GM23248 (cell line): Measurements from ENCODE around the gene IGF1R. TPM values are rescaled to one million over a fixed set of nuclear protein-coding genes. Genes with fewer than 3 reads are reported as not detected.
"Not testable (repeated sequence)": the region's sequence is repeated elsewhere in the genome, so short reads cannot be mapped to it uniquely, and the experiment has no call there.

ENCODE experiments used
- DNase-seq: peaks from one replicate; pipeline ENCODE4 v3.0.0-alpha.2; 2015
- H2AFZ ChIP-seq: fragments of 200-600 bp; sonication (generic); 2 replicates; pipeline ENCODE4 v1.6.1; 2016; ENCODE audit warnings: antibody characterized with exemption
- H3F3A ChIP-seq: fragments of 200-600 bp; sonication (generic); 2 replicates; pipeline ENCODE4 v1.6.1; 2016; ENCODE audit warnings: mild to moderate bottlenecking, antibody characterized with exemption, mixed run types; ENCODE audit not compliant: insufficient read depth
- H3K27ac ChIP-seq: fragments of 200-600 bp; sonication (generic); 2 replicates; pipeline ENCODE4 v1.5.1; 2016; ENCODE audit warnings: mild to moderate bottlenecking
- H3K27me3 ChIP-seq: fragments of 200-600 bp; sonication (generic); replicated peaks from 2 replicates; pipeline ENCODE4 v1.6.1; 2016; ENCODE audit warnings: mild to moderate bottlenecking; ENCODE audit not compliant: insufficient read depth
- H3K36me3 ChIP-seq: fragments of 200-600 bp; sonication (generic); 2 replicates; pipeline ENCODE4 v1.6.1; 2016; ENCODE audit warnings: low read depth, mild to moderate bottlenecking
- H3K4me1 ChIP-seq: fragments of 200-600 bp; sonication (generic); 2 replicates; pipeline ENCODE4 v1.6.1; 2016; ENCODE audit warnings: mild to moderate bottlenecking; ENCODE audit not compliant: insufficient read depth
- H3K4me2 ChIP-seq: fragments of 200-600 bp; sonication (generic); one replicate; pipeline ENCODE4 v1.6.1; 2016; ENCODE audit warnings: mild to moderate bottlenecking; ENCODE audit not compliant: unreplicated experiment
- H3K4me3 ChIP-seq: fragments of 200-600 bp; sonication (generic); 2 replicates; pipeline ENCODE4 v1.5.1; 2016; ENCODE audit warnings: mild to moderate bottlenecking
- H3K79me2 ChIP-seq: fragments of 200-600 bp; sonication (generic); 2 replicates; pipeline ENCODE4 v1.6.1; 2016; ENCODE audit warnings: mild to moderate bottlenecking; ENCODE audit not compliant: insufficient read depth
- H3K9ac ChIP-seq: fragments of 200-600 bp; sonication (generic); 2 replicates; pipeline ENCODE4 v1.6.1; 2016; ENCODE audit warnings: mild to moderate bottlenecking
- H3K9me2 ChIP-seq: fragments of 200-600 bp; sonication (generic); 2 replicates; pipeline ENCODE4 v1.6.1; 2016; ENCODE audit warnings: mixed run types, mild to moderate bottlenecking, moderate library complexity; ENCODE audit not compliant: insufficient read depth
- H3K9me3 ChIP-seq: fragments of 200-600 bp; sonication (generic); one replicate; pipeline ENCODE4 v1.6.1; 2017; ENCODE audit warnings: low read depth
- H4K20me1 ChIP-seq: fragments of 200-600 bp; sonication (generic); 2 replicates; pipeline ENCODE4 v1.6.0; 2016; ENCODE audit not compliant: insufficient read depth
- EZH2 ChIP-seq: fragments of 200-600 bp; sonication (generic); IDR thresholded peaks from 2 replicates; pipeline ENCODE4 v1.6.1; 2018; ENCODE audit warnings: antibody characterized with exemption, mild to moderate bottlenecking; ENCODE audit not compliant: insufficient read depth, poor library complexity, severe bottlenecking
- EZH2phosphoT487 ChIP-seq: fragments of 200-600 bp; sonication (generic); IDR thresholded peaks from 2 replicates; pipeline ENCODE4 v1.6.1; 2018; ENCODE audit warnings: antibody characterized with exemption, moderate library complexity, mild to moderate bottlenecking, low read depth; ENCODE audit not compliant: insufficient read depth
- WGBS, 2 experiments: methylation state at CpG; one replicate each; pipeline ENCODE4 v1.1.6; 2015 to 2017; ENCODE audit warnings: low lambda C conversion rate in 2 of 2, low coverage in 1 of 2; ENCODE audit errors: missing lambda C conversion rate in 2 of 2; 5-methylcytosine and 5-hydroxymethylcytosine counted together
- in situ Hi-C: fragments of 300-500 bp; cut with MboI; formaldehyde crosslinking; loops from 2 replicates; pipeline ENCODE4 v1.15.0; 2020
- polyA plus RNA-seq: library from polyadenylated mRNA; unstranded; fragments of >200 nt; fragmentation: Nextera tagmentation; extraction: Ambion mirVana; gene quantifications from 2 replicates; pipeline ENCODE4 v1.2.1, GENCODE V29; 2016
- total RNA-seq: library from RNA; depleted of rRNA; stranded (reverse); fragments of >200 nt; shearing (Covaris generic); gene quantifications from 2 replicates; pipeline ENCODE4 v1.2.3, GENCODE V29; 2014

Gene IGF1R
- total and polyA plus RNA-seq, 2 experiments from 2014 or later = 22.0 to 48.6 TPM

DNA sequence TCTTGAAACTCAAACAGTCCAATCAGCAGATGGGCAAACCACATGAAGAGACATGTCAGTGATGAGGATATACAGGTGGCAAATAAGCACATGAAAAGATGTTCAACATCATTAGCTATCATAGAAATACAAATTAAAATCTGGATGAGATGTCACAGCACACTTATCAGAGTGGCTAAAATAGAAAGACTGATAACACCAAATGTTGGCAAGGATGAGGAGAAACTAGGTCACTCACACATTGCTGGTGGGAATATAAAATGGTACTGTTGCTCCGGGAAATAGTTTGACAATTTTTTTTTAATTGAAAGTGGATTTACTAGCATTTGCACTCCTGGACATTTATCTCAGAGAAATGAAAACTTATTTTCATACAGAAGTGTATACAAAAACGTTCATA lies 350.9 kb downstream of the IGF1R start:
- no peak overlapping the region for H3K4me2 ChIP-seq
- no peak overlapping the region for H2AFZ ChIP-seq
- no peaks in the 10 kb centered on the region for H4K20me1 ChIP-seq
- 0 out of 2 replicates have a peak, but pooled peaks cover 3% of the 10 kb centered on the region for H3K36me3 ChIP-seq
- no peak overlapping the region for H3K27ac ChIP-seq
- no peaks in the 10 kb centered on the region for H3K9me2 ChIP-seq
- H3K9ac ChIP-seq = no peak overlapping the region
- WGBS, 2 experiments = 52 to 58% methylated on average over 2 of the region's 2 CpGs
- no peaks in the 10 kb centered on the region for H3K4me1 ChIP-seq
- H3K27me3 ChIP-seq = peaks cover 8% of the 10 kb centered on the region; the same call in 1 of the 2 replicates
- no peak for TF ChIP-seq EZH2
- no peak for DNase-seq
- in situ Hi-C loops = no loop called here
- no peaks in the 10 kb centered on the region for H3K79me2 ChIP-seq
- H3F3A ChIP-seq = no peaks in the 10 kb centered on the region
- H3K4me3 ChIP-seq = no peak overlapping the region
- no peaks in the 10 kb centered on the region for H3K9me3 ChIP-seq

DNA sequence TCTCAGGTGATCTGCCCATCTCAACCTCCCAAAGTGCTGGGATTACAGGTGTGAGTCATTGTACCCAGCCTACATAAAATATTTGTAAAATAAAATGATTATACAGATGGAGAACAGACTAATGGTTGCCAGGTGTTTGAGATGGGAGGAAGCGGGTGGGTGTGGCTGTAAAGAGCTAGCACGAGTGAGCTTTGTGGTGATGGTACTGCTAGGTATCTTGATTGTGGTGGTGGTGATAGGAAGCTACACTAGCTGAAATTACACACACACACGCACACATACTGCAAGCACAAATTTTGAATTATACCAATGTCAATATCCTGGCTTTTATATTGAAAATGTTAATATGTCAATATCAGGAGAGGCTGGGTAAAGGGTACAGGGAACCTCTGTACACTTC lies 353.9 kb downstream of the IGF1R start:
- Histone ChIP-seq H3K4me2 (no peak overlapping the region), H3K27me3 (peaks cover 5% of the 10 kb centered on the region; the same call in 1 of the 2 replicates), H3F3A (no peaks in the 10 kb centered on the region), H3K79me2 (no peaks in the 10 kb centered on the region), H3K9me3 (no peaks in the 10 kb centered on the region), H4K20me1 (no peaks in the 10 kb centered on the region), H3K4me1 (no peaks in the 10 kb centered on the region), H3K36me3 (no peaks in the 10 kb centered on the region), H3K27ac (no peak overlapping the region), H3K9me2 (no peaks in the 10 kb centered on the region), H3K4me3 (no peak overlapping the region), H3K9ac (no peak overlapping the region), H2AFZ (no peak overlapping the region)
- DNase-seq = no peak
- no peak for TF ChIP-seq EZH2phosphoT487
- TF ChIP-seq EZH2 = no peak
- WGBS, 2 experiments = 49 to 51% methylated on average over 3 of the region's 3 CpGs
- in situ Hi-C loops = no loop called here

DNA sequence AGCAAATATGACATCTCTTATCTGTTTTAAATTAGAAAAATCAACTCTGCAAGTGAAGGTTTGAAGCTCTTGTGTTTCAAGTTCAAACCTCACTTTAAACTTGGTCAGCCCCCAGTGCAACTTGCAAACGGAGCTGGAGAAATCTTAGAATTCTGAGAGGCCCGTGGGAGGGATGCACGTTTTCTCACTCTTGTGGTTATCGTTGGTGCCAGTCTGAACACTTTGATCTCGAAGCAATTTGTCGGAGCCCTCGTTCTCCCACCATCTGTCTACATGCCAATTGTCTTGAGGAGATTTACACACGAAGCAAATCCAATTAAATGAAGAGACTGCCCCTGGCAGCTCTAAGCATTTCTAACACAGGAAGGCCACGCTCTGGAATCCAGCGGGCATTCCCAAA lies 355.0 kb downstream of the IGF1R start:
- H3K4me2 ChIP-seq, H3K9me2 ChIP-seq, H4K20me1 ChIP-seq, H3F3A ChIP-seq, H3K27me3 ChIP-seq, H3K9ac ChIP-seq, H3K36me3 ChIP-seq, H3K4me3 ChIP-seq, H3K27ac ChIP-seq, H3K4me1 ChIP-seq, H2AFZ ChIP-seq, H3K9me3 ChIP-seq, H3K79me2 ChIP-seq, DNase-seq, in situ Hi-C loops: not testable (repeated sequence)
- 51 to 54% methylated on average over 8 to 9 of the region's 10 CpGs for WGBS, 2 experiments

DNA sequence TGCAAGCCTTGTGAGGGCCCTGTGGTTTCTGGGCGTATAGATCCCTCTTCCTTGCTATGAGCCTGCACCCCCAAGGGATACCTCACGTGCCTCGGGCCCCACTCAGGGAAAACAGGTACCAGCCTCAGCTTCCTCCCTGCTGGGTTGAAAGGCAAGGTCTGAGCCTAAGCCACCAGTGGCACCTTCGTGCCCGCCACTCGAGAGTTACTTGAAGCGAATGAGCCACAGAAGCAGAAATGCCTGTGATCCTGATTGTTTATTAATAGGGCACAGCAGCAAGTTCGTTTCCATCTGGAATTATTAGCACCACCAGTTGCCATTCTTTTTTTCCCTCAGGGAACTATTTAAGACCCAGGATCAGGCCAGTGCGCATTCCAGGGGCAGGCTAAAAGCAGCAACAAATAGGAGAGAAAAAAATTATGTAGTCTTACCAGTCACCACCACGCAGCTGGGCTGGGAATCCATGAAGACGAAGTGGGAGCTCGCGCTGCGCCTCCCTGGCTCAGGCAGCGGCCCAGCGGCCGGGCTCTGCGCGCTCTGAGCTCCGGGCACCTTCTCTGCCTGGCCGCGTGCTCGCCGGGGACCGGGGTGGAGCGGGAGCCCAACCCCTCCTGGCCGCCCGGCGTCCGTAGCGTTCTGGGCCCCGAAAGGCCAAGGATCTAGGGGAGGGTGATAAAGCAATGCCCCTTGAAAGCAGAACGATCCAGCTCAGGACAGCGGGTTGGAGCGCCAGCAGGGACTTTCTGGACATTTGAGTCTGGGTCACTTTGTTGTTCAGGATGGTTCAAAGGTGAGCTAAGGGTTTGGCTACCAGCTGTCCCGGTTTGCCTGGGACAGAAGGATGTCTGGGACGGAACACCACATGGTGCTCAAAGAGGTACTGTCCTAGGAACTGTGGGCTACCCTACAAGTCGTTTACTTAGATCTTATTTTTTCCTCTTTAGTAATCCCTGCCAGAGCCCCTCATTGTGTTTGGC lies 356.9 kb downstream of the IGF1R start:
- 66 to 70% methylated on average over 30 to 33 of the region's 38 CpGs for WGBS, 2 experiments
- DNase-seq, H3F3A ChIP-seq, H3K27me3 ChIP-seq, H4K20me1 ChIP-seq, H3K4me2 ChIP-seq, H3K9ac ChIP-seq, H3K4me3 ChIP-seq, in situ Hi-C loops, H3K79me2 ChIP-seq, H3K9me2 ChIP-seq, H3K36me3 ChIP-seq, H3K4me1 ChIP-seq, H3K9me3 ChIP-seq, H2AFZ ChIP-seq, H3K27ac ChIP-seq: not testable (repeated sequence)
